Measurements from ENCODE around the gene BTBD7.
A peak's percentile ranks its signal among the peaks of the same experiment; 100 is the strongest.

BTBD7 gene

GRCh38 chr14:93316716-93317115 is 16.1 kb downstream of the BTBD7 start:
- peaks cover 35 to 61% (median 43%) of the 10 kb centered on the region in 10 experiments for H3K4me1 ChIP-seq
- H3K27ac ChIP-seq = 0 out of 22 replicates have a peak overlapping the region, but pooled peaks of 1 of the 11 experiments have one; percentile 71
- peaks cover 2 to 26% (median 11%) of the 10 kb centered on the region in 11 experiments; a peak in 14 of 22 replicates for H3K36me3 ChIP-seq
- H3K9me3 ChIP-seq (replicated peaks in 1 of 11) = peaks cover 0 to 15% (median 10%) of the 10 kb centered on the region in 11 experiments; a peak in 12 of 22 replicates
- H3K27me3 ChIP-seq = no peaks in the 10 kb centered on the region
- TF ChIP-seq Cebpa-rat (IDR thresholded peaks at IDR 0.05) = no peak
- H4K20me1 ChIP-seq = peaks cover 30 to 97% (median 61%) of the 10 kb centered on the region in 11 experiments; a peak in 20 of 22 replicates
- no peak overlapping the region for H3K9ac ChIP-seq
- H3K4me2 ChIP-seq = peak overlapping the region in 5 of 11 experiments; percentile 70 to 83 (median 80); a peak in 5 of 22 replicates
- no peak overlapping the region for H3K4me3 ChIP-seq

- peaks cover 0 to 15% (median 10%) of the 10 kb centered on the region in 11 experiments; a peak in 12 of 22 replicates for H3K9me3 ChIP-seq (replicated peaks in 1 of 11)
- H3K27ac ChIP-seq = no peak overlapping the region
- no peaks in the 10 kb centered on the region for H3K27me3 ChIP-seq
- peaks cover 30 to 95% (median 57%) of the 10 kb centered on the region in 11 experiments; a peak in 20 of 22 replicates for H4K20me1 ChIP-seq
- H3K9ac ChIP-seq = no peak overlapping the region
- no peak overlapping the region for H3K4me3 ChIP-seq
- no peak for TF ChIP-seq Cebpa-rat (IDR thresholded peaks at IDR 0.05)
- no peak overlapping the region for H3K4me2 ChIP-seq
- H3K36me3 ChIP-seq = peaks cover 0 to 18% (median 9%) of the 10 kb centered on the region in 11 experiments; a peak in 10 of 22 replicates
- H3K4me1 ChIP-seq = peaks cover 33 to 49% (median 35%) of the 10 kb centered on the region in 10 experiments
Measured at GRCh38 chr14:93315575-93315974, 17.3 kb downstream of the BTBD7 start.

GRCh38 chr14:93311082-93311481 is 21.8 kb downstream of the BTBD7 start:
- H3K4me1 ChIP-seq = peaks cover 0 to 45% (median 11%) of the 10 kb centered on the region in 10 experiments; a peak in 15 of 20 replicates
- H4K20me1 ChIP-seq = peaks cover 24 to 95% (median 47%) of the 10 kb centered on the region in 11 experiments; a peak in 19 of 22 replicates
- no peaks in the 10 kb centered on the region for H3K27me3 ChIP-seq
- TF ChIP-seq Cebpa-rat (IDR thresholded peaks at IDR 0.05) = no peak
- H3K9ac ChIP-seq = no peak overlapping the region
- H3K36me3 ChIP-seq = peaks cover 0 to 8% (median 3%) of the 10 kb centered on the region in 11 experiments; a peak in 9 of 22 replicates
- H3K4me2 ChIP-seq = no peak overlapping the region
- H3K4me3 ChIP-seq = no peak overlapping the region
- H3K27ac ChIP-seq = no peak overlapping the region
- H3K9me3 ChIP-seq (replicated peaks in 1 of 11) = peaks cover 0 to 7% (median 5%) of the 10 kb centered on the region in 11 experiments; a peak in 11 of 22 replicates

GRCh38 chr14:93309427-93309966 is 23.3 kb downstream of the BTBD7 start:
- H3K36me3 ChIP-seq = peaks cover 0 to 4% (median 0%) of the 10 kb centered on the region in 11 experiments; a peak in 2 of 22 replicates
- 0 out of 22 replicates have a peak overlapping the region, but pooled peaks of 1 of the 11 experiments have one; percentile 7 for H3K27ac ChIP-seq
- no peak for TF ChIP-seq Cebpa-rat (IDR thresholded peaks at IDR 0.05)
- H3K9ac ChIP-seq = no peak overlapping the region
- no peak overlapping the region for H3K4me3 ChIP-seq
- H4K20me1 ChIP-seq = peaks cover 30 to 98% (median 59%) of the 10 kb centered on the region in 11 experiments; a peak in 19 of 22 replicates
- H3K4me1 ChIP-seq = peaks cover 0 to 51% (median 14%) of the 10 kb centered on the region in 10 experiments; a peak in 15 of 20 replicates
- H3K27me3 ChIP-seq = no peaks in the 10 kb centered on the region
- H3K9me3 ChIP-seq (replicated peaks in 1 of 11) = no peaks in the 10 kb centered on the region
- H3K4me2 ChIP-seq = peak overlapping the region in 2 of 11 experiments; percentile 14 to 57; a peak in 5 of 22 replicates

GRCh38 chr14:93308686-93309345 is 24.0 kb downstream of the BTBD7 start:
- no peaks in the 10 kb centered on the region for H3K9me3 ChIP-seq (replicated peaks in 1 of 11)
- no peak overlapping the region for H3K4me3 ChIP-seq
- H3K4me1 ChIP-seq = peaks cover 0 to 54% (median 14%) of the 10 kb centered on the region in 10 experiments; a peak in 15 of 20 replicates
- no peak overlapping the region for H3K9ac ChIP-seq
- 0 out of 22 replicates have a peak overlapping the region, but pooled peaks of 1 of the 11 experiments have one; percentile 7 for H3K27ac ChIP-seq
- peaks cover 30 to 98% (median 59%) of the 10 kb centered on the region in 11 experiments; a peak in 19 of 22 replicates for H4K20me1 ChIP-seq
- H3K27me3 ChIP-seq = no peaks in the 10 kb centered on the region
- H3K36me3 ChIP-seq = peaks cover 0 to 4% (median 0%) of the 10 kb centered on the region in 11 experiments; a peak in 2 of 22 replicates
- H3K4me2 ChIP-seq = peak overlapping the region in 2 of 11 experiments; percentile 14 to 57; a peak in 5 of 22 replicates
- TF ChIP-seq Cebpa-rat (IDR thresholded peaks at IDR 0.05) = no peak

- H3K4me2 ChIP-seq = peak overlapping the region in 4 of 11 experiments; percentile 4 to 58 (median 16); a peak in 6 of 22 replicates
- H3K36me3 ChIP-seq = peaks cover 0 to 5% (median 0%) of the 10 kb centered on the region in 11 experiments; a peak in 3 of 22 replicates
- no peak for TF ChIP-seq Cebpa-rat (IDR thresholded peaks at IDR 0.05)
Measured at GRCh38 chr14:93306812-93307211, 26.0 kb downstream of the BTBD7 start.

GRCh38 chr14:93305725-93306418 is 27.0 kb downstream of the BTBD7 start:
- Histone ChIP-seq H4K20me1 (peaks cover 25 to 100% (median 68%) of the 10 kb centered on the region in 11 experiments; a peak in 15 of 22 replicates), H3K36me3 (peaks cover 0 to 5% (median 0%) of the 10 kb centered on the region in 11 experiments; a peak in 3 of 22 replicates), H3K9ac (no peak overlapping the region)

More at GRCh38 chr14:93306812-93307211, 26.0 kb downstream of the BTBD7 start:
- no peaks in the 10 kb centered on the region for H3K9me3 ChIP-seq (replicated peaks in 1 of 11)
- H3K4me1 ChIP-seq = peaks cover 0 to 60% (median 14%) of the 10 kb centered on the region in 10 experiments; a peak in 15 of 20 replicates
- peaks cover 31 to 98% (median 67%) of the 10 kb centered on the region in 11 experiments; a peak in 15 of 22 replicates for H4K20me1 ChIP-seq
- no peak overlapping the region for H3K4me3 ChIP-seq
- no peak overlapping the region for H3K27ac ChIP-seq
- peak overlapping the region in 1 of 11 experiments; percentile 24; a peak in 1 of 22 replicates for H3K9ac ChIP-seq
- no peaks in the 10 kb centered on the region for H3K27me3 ChIP-seq

GRCh38 chr14:93304771-93305170 is 28.1 kb downstream of the BTBD7 start:
- Histone ChIP-seq H3K27ac (no peak overlapping the region), H3K4me1 (peaks cover 7 to 72% (median 21%) of the 10 kb centered on the region in 10 experiments; a peak in 17 of 20 replicates), H3K4me2 (no peak overlapping the region), H3K36me3 (peaks cover 0 to 5% (median 0%) of the 10 kb centered on the region in 11 experiments; a peak in 1 of 22 replicates), H3K9me3 (replicated peaks in 1 of 11) (no peaks in the 10 kb centered on the region), H3K9ac (no peak overlapping the region), H3K4me3 (no peak overlapping the region), H3K27me3 (no peaks in the 10 kb centered on the region), H4K20me1 (peaks cover 25 to 100% (median 72%) of the 10 kb centered on the region in 11 experiments; a peak in 15 of 22 replicates)
- TF ChIP-seq Cebpa-rat (IDR thresholded peaks at IDR 0.05) = no peak

More at GRCh38 chr14:93305725-93306418, 27.0 kb downstream of the BTBD7 start:
- no peak for TF ChIP-seq Cebpa-rat (IDR thresholded peaks at IDR 0.05)
- no peak overlapping the region for H3K27ac ChIP-seq
- H3K4me2 ChIP-seq = peak overlapping the region in 5 of 11 experiments; percentile 16 to 47 (median 36); a peak in 5 of 22 replicates
- H3K4me1 ChIP-seq = peaks cover 0 to 63% (median 14%) of the 10 kb centered on the region in 10 experiments; a peak in 15 of 20 replicates
- H3K4me3 ChIP-seq = no peak overlapping the region
- no peaks in the 10 kb centered on the region for H3K27me3 ChIP-seq
- H3K9me3 ChIP-seq (replicated peaks in 1 of 11) = no peaks in the 10 kb centered on the region
